Measurements from ENCODE around the gene RTEL1. TPM values are rescaled to one million over a fixed set of nuclear protein-coding genes. Genes with fewer than 3 reads are reported as not detected.

Gene RTEL1
- total RNA-seq, 2 experiments from 2014 or later: 37.4 to 39.1 TPM

GRCh38 chr20:63745424-63745805 is 87.3 kb downstream of the RTEL1 start:
- TF ChIP-seq CTCF (IDR thresholded peaks at IDR 0.05): no peak
- Mint-ChIP-seq H3K9me3 (no peaks in the 10 kb centered on the region), H3K27ac (no peak overlapping the region), H3K4me3 (no peak overlapping the region), H3K27me3 (no peaks in the 10 kb centered on the region), H3K4me1 (ENCODE audit: low read depth) (peaks cover 11% of the 10 kb centered on the region), H3K36me3 (ENCODE audit: low read depth) (no peaks in the 10 kb centered on the region)
- ChIA-PET POLR2A (interaction anchor here (1.0 kb wide), 2 partner anchors 10 to 37 kb away, joined by 3 read pairs; no protein-coding TSS in a partner anchor), CTCF (interaction anchor here (1.7 kb wide), 1 partner anchor 38 kb away, joined by 4 read pairs; the partner anchor contains the start of genes ARFRP1 and ZGPAT)
- ATAC-seq (no peak), DNase-seq (no peak)
- intact Hi-C loops (cut with micrococcal nuclease): no loop called here

Other genes starting within 250 kb of the RTEL1 start
- gene KCNQ2, start 185.7 kb upstream of the RTEL1 start, total RNA-seq: not detected
- gene EEF1A2, start 159.2 kb upstream of the RTEL1 start, total RNA-seq: 1 to 10 TPM; 1.4 to 2.2 TPM
- 100 to 1,000 TPM; 193 to 226 TPM for gene PPDPF, start 137.5 kb upstream of the RTEL1 start, total RNA-seq
- gene PTK6, start 120.9 kb upstream of the RTEL1 start, total RNA-seq: under 1 TPM in 1 of 2 experiments, not detected in 1; 0.18 TPM
- gene SRMS, start 110.6 kb upstream of the RTEL1 start, total RNA-seq: not detected
- gene FNDC11, start 104.2 kb upstream of the RTEL1 start, total RNA-seq: under 1 TPM; 0.23 to 0.27 TPM
- gene HELZ2, start 84.1 kb upstream of the RTEL1 start, total RNA-seq: 10 to 100 TPM; 14.3 to 17.6 TPM
- 10 to 100 TPM; 16.2 to 16.3 TPM for gene GMEB2, start 31.2 kb upstream of the RTEL1 start, total RNA-seq
- 10 to 100 TPM; 17.8 to 18.4 TPM for gene STMN3, start 4.9 kb upstream of the RTEL1 start, total RNA-seq
- not detected for gene TNFRSF6B, start 38.3 kb downstream of the RTEL1 start, total RNA-seq
- 10 to 100 TPM; 41.7 to 44.2 TPM for gene ARFRP1, start 49.7 kb downstream of the RTEL1 start, total RNA-seq
- gene ZGPAT, start 49.7 kb downstream of the RTEL1 start, total RNA-seq: 10 to 100 TPM; 22.4 to 22.5 TPM
- 10 to 100 TPM; 15.5 to 16.8 TPM for gene LIME1, start 78.4 kb downstream of the RTEL1 start, total RNA-seq
- 10 to 100 TPM; 38.5 to 39.8 TPM for gene SLC2A4RG, start 81.5 kb downstream of the RTEL1 start, total RNA-seq
- under 1 TPM; 0.31 to 0.38 TPM for gene ZBTB46, start 173.0 kb downstream of the RTEL1 start, total RNA-seq
- gene ABHD16B, start 203.2 kb downstream of the RTEL1 start, total RNA-seq: not detected
- 10 to 100 TPM; 43.1 to 44.6 TPM for gene TPD52L2, start 207.0 kb downstream of the RTEL1 start, total RNA-seq
- 10 to 100 TPM; 32.2 to 32.5 TPM for gene DNAJC5, start 236.8 kb downstream of the RTEL1 start, total RNA-seq